HG03175 (cell line): Measurements from ENCODE around the gene PSRC1.
A peak's percentile ranks its signal among the peaks of the same experiment; 100 is the strongest.
"Not testable (repeated sequence)": the region's sequence is repeated elsewhere in the genome, so short reads cannot be mapped to it uniquely, and the experiment has no call there.

ENCODE experiments used
- ATAC-seq: cut with Tn5 transposase; IDR thresholded peaks from one replicate; pipeline ENCODE4 v1.9.1; 2021; ENCODE audit warnings: mild to moderate bottlenecking, moderate library complexity; ENCODE audit not compliant: unreplicated experiment

Gene PSRC1

GRCh38 chr1:109282952-109283747, at the start of gene PSRC1:
Gene PSRC1 (minus strand): TSS chr1:109283145.
- ATAC-seq = peak; percentile 99

DNA sequence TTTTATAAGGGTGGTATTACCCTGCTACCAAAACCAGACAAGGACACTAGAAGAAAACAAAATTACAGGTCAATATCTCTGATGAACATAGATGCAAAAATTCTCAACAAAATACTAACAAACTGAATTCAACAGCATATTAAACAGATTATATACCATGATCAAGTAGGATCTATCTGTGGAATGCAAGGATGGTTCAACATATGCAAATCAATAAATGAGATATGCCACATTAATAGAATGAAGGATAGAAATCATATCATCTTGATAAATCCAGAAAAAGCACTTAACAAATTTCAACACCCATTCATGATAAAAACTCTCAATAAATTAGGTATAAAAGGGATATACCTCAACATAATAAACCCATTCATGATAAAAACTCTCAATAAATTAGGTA, 48.2 kb upstream of the PSRC1 start:
- no peak for ATAC-seq

DNA sequence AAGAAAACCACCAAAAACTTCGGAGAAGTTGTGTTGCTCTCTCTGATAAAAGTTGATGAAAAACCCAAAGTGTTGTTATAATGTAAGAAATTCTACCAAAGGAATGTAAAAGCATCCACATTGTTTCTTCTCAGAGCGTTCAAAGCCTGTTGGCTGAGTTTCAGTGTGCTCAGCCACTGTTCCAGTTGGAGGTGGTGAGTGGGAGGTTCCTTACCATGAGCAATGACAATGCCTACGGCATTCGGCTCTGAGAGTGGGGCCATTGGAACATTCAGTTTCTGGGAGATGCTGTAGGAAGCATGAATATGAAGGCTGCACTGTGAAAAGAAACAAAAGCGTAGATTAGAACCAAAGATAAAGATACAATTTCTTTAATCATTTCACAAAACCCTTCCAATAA, 44.3 kb upstream of the PSRC1 start:
- no peak for ATAC-seq

- ATAC-seq = no peak
These were observed 40.0 kb upstream of the PSRC1 start for GRCh38 chr1:109322974-109323373.

- no peak for ATAC-seq
These were observed 36.2 kb upstream of the PSRC1 start for GRCh38 chr1:109319114-109319513.

GRCh38 chr1:109316506-109316905, 33.6 kb upstream of the PSRC1 start:
- no peak for ATAC-seq

- no peak for ATAC-seq
These were observed 32.3 kb upstream of the PSRC1 start for GRCh38 chr1:109315288-109315687.

GRCh38 chr1:109314795-109315194, 31.9 kb upstream of the PSRC1 start:
- ATAC-seq = no peak

DNA sequence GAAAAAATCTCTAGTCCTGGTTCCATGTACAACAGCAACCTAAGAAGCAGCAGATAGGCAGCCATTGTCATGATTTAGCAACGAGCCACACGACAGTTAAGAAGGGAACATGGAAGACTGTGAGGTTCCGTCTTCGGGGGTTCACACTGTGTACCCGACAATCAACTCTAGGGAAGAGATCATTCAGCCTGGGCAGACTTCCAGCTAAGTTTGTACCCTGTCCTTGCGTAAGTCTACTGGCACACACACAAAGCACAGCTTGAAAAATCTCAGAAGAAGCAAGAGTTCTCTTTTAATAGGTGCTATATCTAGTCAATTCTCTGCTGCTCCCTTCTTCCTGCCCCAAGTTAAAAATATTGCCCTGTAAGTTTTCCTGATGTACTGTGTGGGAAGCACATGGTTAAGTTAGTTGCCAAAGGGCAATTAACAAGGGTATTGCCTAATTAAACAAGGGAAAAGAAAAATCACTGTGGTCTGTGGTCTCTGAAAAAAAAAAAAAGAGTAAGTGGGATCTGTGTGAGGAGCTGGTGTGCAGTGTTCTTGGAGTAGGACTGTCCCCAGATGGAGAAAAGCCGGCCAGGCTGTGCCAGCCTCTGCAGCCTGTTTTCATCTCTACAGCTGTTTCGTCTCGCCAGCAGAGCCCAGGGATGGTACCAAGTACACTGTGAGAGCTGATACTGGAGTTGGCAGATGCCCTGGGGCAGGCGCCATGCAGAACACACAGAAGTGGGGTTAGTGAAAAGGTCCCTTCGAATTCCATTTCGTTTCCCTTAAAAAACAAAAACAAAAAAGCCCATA, 30.2 kb upstream of the PSRC1 start:
- ATAC-seq = no peak

DNA sequence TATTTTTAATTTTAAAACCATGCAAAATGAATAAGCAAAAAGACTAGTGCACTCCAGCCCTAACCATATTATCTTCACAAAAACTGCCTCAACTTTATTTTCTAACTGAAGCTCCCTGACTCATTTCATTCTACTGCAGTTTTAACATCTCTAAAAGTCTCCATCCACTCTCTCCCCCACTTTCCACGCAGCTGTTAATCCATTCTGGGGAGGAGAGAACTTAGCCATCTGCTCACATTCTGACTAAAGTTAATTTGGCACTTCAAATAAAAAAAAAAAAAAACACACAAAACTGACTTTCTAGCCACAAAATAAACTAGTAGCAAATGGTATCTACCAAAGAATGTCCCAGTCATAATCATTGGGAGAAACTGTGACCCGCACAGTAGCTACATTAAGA, 29.3 kb upstream of the PSRC1 start:
- no peak for ATAC-seq

- ATAC-seq = no peak
These were observed 26.4 kb upstream of the PSRC1 start for GRCh38 chr1:109309347-109309746.

GRCh38 chr1:109307274-109308021, 24.5 kb upstream of the PSRC1 start:
- ATAC-seq = no peak

- ATAC-seq = no peak
These were observed 23.9 kb upstream of the PSRC1 start, which contains the start of gene MYBPHL for GRCh38 chr1:109306832-109307273. Gene MYBPHL (minus strand): TSS chr1:109307011. CDS start chr1:109306991, 20 bp downstream.

DNA sequence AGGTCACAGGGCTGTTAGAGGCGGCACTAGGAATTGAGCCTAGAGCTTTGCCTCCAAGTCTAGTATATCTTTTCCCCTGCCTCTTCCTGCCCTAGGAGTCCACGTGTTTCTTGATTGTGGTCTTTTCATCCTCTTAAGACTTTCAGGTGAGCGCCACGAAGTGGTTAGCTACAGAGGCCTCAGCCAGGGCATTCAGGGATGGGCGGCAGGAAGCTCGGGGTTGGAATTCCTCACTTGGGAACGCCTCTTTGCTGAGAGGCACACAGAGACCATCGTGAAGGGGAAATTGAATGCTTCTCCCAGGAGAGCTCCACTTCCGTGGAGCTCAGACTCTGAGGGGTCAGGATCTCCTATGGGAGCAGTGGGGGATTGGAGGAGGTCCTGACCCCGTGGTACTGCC, 23.0 kb upstream of the PSRC1 start:
- ATAC-seq = not testable (repeated sequence)

DNA sequence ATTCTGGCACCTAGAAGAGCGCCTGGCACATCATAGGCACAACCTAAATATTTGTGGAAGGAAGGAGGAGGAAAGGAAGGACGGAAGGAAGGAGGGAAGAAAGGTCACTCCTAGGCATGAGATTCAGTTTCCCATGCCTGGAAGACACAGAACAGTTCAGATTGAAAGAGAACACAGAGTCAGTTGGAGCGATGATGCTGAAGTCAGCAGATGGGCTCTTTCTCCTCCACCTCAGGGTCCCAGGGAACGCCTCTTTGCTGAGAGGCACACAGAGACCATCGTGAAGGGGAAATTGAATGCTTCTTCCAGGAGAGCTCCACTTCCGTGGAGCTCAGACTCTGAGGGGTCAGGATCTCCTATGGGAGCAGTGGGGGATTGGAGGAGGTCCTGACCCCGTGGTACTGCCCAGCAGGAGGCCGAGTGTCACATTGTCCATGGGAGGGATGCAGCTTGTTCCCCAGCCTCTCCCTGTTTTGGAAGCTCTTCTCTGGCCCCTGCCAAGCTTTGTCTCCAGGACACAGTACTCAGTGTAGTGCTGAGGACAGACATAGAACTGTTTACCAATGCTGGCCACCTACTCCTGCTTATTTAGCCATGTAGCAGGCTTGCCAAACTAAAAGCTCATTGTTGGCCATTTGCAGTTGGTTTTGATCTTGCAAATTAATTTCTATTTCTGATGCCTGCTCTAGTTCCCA, 21.4 kb upstream of the PSRC1 start:
- no peak for ATAC-seq

- ATAC-seq = no peak
These were observed 18.9 kb upstream of the PSRC1 start for GRCh38 chr1:109301874-109302273.

GRCh38 chr1:109300650-109301151, 17.8 kb upstream of the PSRC1 start:
- ATAC-seq = no peak

DNA sequence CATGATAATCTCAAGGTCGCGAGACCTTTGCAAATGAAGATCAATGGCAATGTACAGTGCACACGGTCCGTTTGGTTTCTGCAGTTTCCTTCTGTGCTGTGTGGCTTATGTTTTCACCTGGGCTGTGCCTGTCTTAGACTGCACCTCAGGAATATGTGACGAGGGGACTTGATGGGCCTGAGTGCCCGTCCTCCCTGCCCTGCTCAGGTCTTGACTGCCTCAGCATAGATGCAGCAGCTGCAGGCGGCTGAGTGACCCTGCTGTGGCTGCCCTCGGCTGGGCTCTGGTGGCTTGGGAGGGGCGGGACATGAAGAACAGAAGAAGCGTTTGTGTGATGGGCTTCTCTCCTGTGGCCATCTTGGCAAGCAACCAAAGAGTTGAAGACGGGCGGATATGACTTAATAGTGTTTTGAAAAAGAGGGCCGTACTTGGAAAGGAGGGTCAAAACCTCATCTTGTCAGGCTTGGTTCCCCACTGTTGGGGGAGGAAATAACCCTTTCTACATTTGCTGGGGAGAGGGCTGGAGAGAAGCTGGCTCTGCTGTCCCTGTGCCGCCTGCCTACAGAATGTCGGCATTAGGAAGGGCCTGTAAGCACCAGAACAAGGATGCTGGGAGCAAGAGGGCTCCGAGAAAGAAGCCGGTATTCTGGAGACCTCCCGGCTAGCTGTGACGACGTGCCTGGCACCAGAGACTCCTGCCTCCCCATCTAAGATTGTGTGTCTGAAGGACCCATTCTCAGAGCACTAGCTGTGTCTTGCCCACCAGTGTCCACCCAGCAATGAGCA, 16.8 kb upstream of the PSRC1 start:
- ATAC-seq = no peak

DNA sequence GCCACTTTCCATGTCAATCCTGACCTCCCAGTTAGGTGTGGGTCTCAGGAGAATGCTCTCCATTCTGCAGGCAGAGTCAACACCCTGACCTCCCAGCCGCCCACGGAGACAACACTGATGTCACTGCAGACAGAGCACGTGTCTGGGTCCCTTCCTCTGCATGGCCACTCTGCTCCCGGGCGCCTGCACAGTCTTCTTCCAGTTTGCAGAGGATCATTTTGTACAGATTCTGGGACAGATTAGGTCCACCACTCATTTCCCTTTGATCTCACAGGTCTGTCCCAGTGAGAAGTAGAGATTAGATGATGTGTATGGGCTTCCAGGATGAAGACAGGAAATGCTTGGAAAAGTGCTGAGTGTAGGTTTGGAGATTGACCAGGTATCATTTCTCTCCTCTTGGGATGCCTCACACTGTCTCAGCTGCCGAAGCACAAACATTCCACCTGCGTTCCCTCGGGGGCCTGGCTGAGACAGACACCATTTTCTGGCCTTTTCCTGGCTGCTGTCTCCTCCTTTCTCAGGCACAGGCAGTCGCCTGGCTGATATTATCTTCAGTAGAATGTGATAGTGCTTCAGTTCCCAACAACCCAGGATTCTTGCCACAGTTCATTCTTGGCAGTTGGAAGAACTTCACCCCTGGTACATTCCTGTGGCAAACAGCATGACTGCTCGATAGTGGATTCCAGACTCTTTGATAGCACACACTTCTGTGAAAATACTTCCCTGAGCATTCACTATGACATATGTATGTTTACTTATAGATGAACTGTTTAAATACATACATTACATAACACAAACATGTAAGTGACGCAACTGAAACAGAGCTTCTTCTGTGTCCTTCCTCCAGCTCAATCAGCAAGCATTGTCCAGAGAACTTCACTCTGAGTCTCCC, 16.0 kb upstream of the PSRC1 start:
- ATAC-seq = no peak
